ENCODE results near the gene NUAK2.

NUAK2 gene

GRCh38 chr1:205345761-205346160 lies 24.2 kb upstream of the NUAK2 start:
- no peak for DNase-seq

- DNase-seq, result peak; percentile 38
Measured at GRCh38 chr1:205344066-205344928, 22.8 kb upstream of the NUAK2 start.

- peak; percentile 35 for DNase-seq
Measured at GRCh38 chr1:205343431-205344065, 22.0 kb upstream of the NUAK2 start.

- no peak for DNase-seq
Measured at GRCh38 chr1:205342986-205343385, 21.4 kb upstream of the NUAK2 start.

GRCh38 chr1:205340676-205341075 lies 19.1 kb upstream of the NUAK2 start:
- DNase-seq, result no peak

GRCh38 chr1:205339717-205340116 lies 18.2 kb upstream of the NUAK2 start:
- no peak for DNase-seq

- DNase-seq, result no peak
Measured at GRCh38 chr1:205339197-205339702, 17.7 kb upstream of the NUAK2 start.

- no peak for DNase-seq
Measured at GRCh38 chr1:205338011-205338410, 16.5 kb upstream of the NUAK2 start.

GRCh38 chr1:205337481-205337880 lies 15.9 kb upstream of the NUAK2 start:
- no peak for DNase-seq

GRCh38 chr1:205335692-205336091 lies 14.1 kb upstream of the NUAK2 start:
- DNase-seq, result peak; percentile 92

GRCh38 chr1:205332015-205332791 lies 10.7 kb upstream of the NUAK2 start:
- DNase-seq, result no peak

GRCh38 chr1:205330150-205330549 lies 8.6 kb upstream of the NUAK2 start:
- no peak for DNase-seq

- DNase-seq, result no peak
Measured at GRCh38 chr1:205329719-205330118, 8.2 kb upstream of the NUAK2 start.

- no peak for DNase-seq
Measured at GRCh38 chr1:205328476-205328875, 6.9 kb upstream of the NUAK2 start.

GRCh38 chr1:205326812-205327466 lies 5.4 kb upstream of the NUAK2 start:
- DNase-seq, result no peak

- peak; percentile 65 for DNase-seq
Measured at GRCh38 chr1:205325334-205325884, 3.9 kb upstream of the NUAK2 start.

GRCh38 chr1:205324781-205325180 lies 3.2 kb upstream of the NUAK2 start:
- DNase-seq, result no peak

GRCh38 chr1:205323794-205324193 lies 2.2 kb upstream of the NUAK2 start:
- no peak for DNase-seq

- no peak for DNase-seq
Measured at GRCh38 chr1:205321959-205322283, 376 bp upstream of the NUAK2 start.

GRCh38 chr1:205319081-205320018 lies 2.2 kb downstream of the NUAK2 start:
- peak; percentile 96 for DNase-seq

- DNase-seq, result peak; percentile 95
Measured at GRCh38 chr1:205318231-205318991, 3.1 kb downstream of the NUAK2 start.
